Liver (tissue), 3 donors: Measurements from ENCODE around the gene MRPL10.

Experiments used
- ATF3 ChIP-seq: IDR thresholded peaks from 2 replicates; pipeline ENCODE4 v1.6.1; 2016; ENCODE audit warnings: antibody characterized with exemption
- CTCF ChIP-seq: fragments of 150-350 bp; IDR thresholded peaks from 2 replicates; pipeline ENCODE4 v1.5.1; 2017; ENCODE audit warnings: improper control_type of control experiment, low read depth, low read length; ENCODE audit not compliant: missing input control
- TF ChIP-seq, protein P1 (sequence below): IDR thresholded peaks from 2 replicates; pipeline ENCODE4 v1.6.1; 2016; ENCODE audit warnings: antibody characterized with exemption, mild to moderate bottlenecking
- donor health status: healthy.
- donor health status: healthy.

GRCh38 chr17:47851764-47852112 is 20.4 kb upstream of the MRPL10 start:
- no peak for TF ChIP-seq CTCF
- TF ChIP-seq, protein P1, sequence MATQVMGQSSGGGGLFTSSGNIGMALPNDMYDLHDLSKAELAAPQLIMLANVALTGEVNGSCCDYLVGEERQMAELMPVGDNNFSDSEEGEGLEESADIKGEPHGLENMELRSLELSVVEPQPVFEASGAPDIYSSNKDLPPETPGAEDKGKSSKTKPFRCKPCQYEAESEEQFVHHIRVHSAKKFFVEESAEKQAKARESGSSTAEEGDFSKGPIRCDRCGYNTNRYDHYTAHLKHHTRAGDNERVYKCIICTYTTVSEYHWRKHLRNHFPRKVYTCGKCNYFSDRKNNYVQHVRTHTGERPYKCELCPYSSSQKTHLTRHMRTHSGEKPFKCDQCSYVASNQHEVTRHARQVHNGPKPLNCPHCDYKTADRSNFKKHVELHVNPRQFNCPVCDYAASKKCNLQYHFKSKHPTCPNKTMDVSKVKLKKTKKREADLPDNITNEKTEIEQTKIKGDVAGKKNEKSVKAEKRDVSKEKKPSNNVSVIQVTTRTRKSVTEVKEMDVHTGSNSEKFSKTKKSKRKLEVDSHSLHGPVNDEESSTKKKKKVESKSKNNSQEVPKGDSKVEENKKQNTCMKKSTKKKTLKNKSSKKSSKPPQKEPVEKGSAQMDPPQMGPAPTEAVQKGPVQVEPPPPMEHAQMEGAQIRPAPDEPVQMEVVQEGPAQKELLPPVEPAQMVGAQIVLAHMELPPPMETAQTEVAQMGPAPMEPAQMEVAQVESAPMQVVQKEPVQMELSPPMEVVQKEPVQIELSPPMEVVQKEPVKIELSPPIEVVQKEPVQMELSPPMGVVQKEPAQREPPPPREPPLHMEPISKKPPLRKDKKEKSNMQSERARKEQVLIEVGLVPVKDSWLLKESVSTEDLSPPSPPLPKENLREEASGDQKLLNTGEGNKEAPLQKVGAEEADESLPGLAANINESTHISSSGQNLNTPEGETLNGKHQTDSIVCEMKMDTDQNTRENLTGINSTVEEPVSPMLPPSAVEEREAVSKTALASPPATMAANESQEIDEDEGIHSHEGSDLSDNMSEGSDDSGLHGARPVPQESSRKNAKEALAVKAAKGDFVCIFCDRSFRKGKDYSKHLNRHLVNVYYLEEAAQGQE, result no peak
- TF ChIP-seq ATF3, result no peak
